Neural crest cell (in vitro differentiated cells): ENCODE measurements around the gene COQ3. TPM values are rescaled to one million over a fixed set of nuclear protein-coding genes. Genes with fewer than 3 reads are reported as not detected.

Experiments
- DNase-seq: peaks from one replicate; pipeline ENCODE4 v3.0.0; 2021; ENCODE audit warnings: low read depth, mixed read lengths, low spot score
- H3K27ac Mint-ChIP-seq: one replicate; pipeline ENCODE4 v1.8.0; 2021; ENCODE audit warnings: mild to moderate bottlenecking, mixed read lengths; ENCODE audit not compliant: unreplicated experiment
- H3K27me3 Mint-ChIP-seq: 2 replicates; pipeline ENCODE4 v1.8.0; 2021; ENCODE audit warnings: low read depth, mild to moderate bottlenecking, mixed read lengths
- H3K36me3 Mint-ChIP-seq: 2 replicates; pipeline ENCODE4 v1.8.0; 2021; ENCODE audit warnings: low read depth, mild to moderate bottlenecking, mixed read lengths
- H3K4me1 Mint-ChIP-seq: 2 replicates; pipeline ENCODE4 v1.8.0; 2021; ENCODE audit warnings: mixed read lengths
- H3K4me3 Mint-ChIP-seq: one replicate; pipeline ENCODE4 v1.8.0; 2021; ENCODE audit warnings: mild to moderate bottlenecking, mixed read lengths
- H3K9me3 Mint-ChIP-seq: 2 replicates; pipeline ENCODE4 v1.8.0; 2021; ENCODE audit warnings: mixed read lengths
- total RNA-seq: library from RNA; stranded (reverse); gene quantifications from 2 replicates; pipeline ENCODE4 v1.2.1, GENCODE V29; 2021
- TF ChIP-seq, protein P1 (sequence below): fragments of 200-600 bp; sonication (generic); conservative IDR thresholded peaks from 2 replicates; pipeline ENCODE4 v1.5.0; 2021; ENCODE audit warnings: antibody characterized with exemption, mild to moderate bottlenecking

Gene COQ3
- total RNA-seq, 1 donor from 2014 or later, result 10.9 TPM

DNA sequence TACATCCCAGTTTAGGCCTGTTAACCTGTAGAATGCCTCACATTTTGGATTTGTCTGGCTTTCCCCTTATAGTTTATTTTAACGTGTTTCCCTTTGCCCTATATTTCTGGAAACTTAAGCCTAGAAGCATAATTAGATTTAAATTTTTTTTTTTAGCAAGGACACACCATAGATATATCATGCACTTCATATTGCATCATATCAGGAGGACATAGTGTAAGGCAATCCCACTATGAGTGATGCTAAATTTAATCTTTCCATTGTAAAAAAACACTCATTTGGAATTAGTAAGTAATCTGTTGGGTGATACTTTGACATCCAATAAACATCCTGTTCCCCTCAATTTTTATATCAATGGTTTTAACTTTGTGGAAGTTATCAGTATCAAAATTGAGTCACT lies 34.2 kb downstream of the COQ3 start:
- no peaks in the 10 kb centered on the region for H3K36me3 Mint-ChIP-seq
- no peaks in the 10 kb centered on the region for H3K4me1 Mint-ChIP-seq
- no peak overlapping the region for H3K27ac Mint-ChIP-seq
- TF ChIP-seq, protein P1, sequence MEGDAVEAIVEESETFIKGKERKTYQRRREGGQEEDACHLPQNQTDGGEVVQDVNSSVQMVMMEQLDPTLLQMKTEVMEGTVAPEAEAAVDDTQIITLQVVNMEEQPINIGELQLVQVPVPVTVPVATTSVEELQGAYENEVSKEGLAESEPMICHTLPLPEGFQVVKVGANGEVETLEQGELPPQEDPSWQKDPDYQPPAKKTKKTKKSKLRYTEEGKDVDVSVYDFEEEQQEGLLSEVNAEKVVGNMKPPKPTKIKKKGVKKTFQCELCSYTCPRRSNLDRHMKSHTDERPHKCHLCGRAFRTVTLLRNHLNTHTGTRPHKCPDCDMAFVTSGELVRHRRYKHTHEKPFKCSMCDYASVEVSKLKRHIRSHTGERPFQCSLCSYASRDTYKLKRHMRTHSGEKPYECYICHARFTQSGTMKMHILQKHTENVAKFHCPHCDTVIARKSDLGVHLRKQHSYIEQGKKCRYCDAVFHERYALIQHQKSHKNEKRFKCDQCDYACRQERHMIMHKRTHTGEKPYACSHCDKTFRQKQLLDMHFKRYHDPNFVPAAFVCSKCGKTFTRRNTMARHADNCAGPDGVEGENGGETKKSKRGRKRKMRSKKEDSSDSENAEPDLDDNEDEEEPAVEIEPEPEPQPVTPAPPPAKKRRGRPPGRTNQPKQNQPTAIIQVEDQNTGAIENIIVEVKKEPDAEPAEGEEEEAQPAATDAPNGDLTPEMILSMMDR, result no peak
- DNase-seq, result no peak
- no peaks in the 10 kb centered on the region for H3K9me3 Mint-ChIP-seq
- H3K27me3 Mint-ChIP-seq, result peaks cover 23% of the 10 kb centered on the region
- no peak overlapping the region for H3K4me3 Mint-ChIP-seq

DNA sequence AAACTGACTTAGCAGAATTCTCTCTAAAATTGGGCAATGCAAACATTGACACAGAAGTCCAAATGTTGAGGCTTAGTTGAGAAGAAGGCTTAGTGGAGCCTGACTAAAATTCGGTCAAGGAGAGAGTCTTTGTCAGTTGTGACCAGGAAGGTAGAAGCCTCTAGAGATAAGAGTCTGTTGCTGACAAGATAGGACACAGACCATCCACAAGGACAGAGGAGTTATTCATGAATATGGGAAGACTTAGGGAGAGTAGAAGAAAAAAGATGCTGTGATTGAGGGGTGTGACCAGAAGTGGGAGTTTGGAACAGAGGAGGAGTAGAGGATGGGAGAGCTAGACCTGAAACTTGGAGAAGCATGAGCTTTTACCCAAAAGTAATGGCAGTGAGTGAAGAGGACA lies 37.4 kb downstream of the COQ3 start:
- TF ChIP-seq, protein P1, result no peak
- Mint-ChIP-seq H3K36me3 (no peaks in the 10 kb centered on the region), H3K4me3 (no peak overlapping the region), H3K4me1 (no peaks in the 10 kb centered on the region), H3K9me3 (no peaks in the 10 kb centered on the region), H3K27ac (no peak overlapping the region), H3K27me3 (peaks cover 34% of the 10 kb centered on the region)
- no peak for DNase-seq

DNA sequence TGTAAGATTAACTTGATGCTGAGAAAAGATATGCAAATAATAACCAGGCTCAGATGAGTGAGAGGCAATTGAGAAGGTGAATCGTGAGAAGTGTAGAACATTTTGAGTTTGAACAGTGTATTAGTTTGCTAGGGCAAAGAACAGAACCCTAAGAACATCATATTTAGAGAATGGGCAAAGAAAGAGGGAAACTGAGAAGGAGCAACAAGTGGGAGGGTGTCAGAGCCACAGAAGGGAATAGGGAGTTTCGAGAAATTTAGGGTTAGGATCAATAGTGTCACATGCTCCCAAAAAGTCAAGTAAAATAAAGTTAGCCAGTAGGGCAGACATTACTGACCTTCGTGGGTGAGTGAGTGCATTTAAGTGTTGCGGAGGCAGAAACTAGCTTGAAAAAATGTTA lies 39.0 kb downstream of the COQ3 start:
- TF ChIP-seq, protein P1, result no peak
- no peaks in the 10 kb centered on the region for H3K36me3 Mint-ChIP-seq
- peaks cover 41% of the 10 kb centered on the region for H3K27me3 Mint-ChIP-seq
- H3K27ac Mint-ChIP-seq, result no peak overlapping the region
- peaks cover 4% of the 10 kb centered on the region for H3K4me1 Mint-ChIP-seq
- no peak for DNase-seq
- no peak overlapping the region for H3K4me3 Mint-ChIP-seq
- no peaks in the 10 kb centered on the region for H3K9me3 Mint-ChIP-seq

DNA sequence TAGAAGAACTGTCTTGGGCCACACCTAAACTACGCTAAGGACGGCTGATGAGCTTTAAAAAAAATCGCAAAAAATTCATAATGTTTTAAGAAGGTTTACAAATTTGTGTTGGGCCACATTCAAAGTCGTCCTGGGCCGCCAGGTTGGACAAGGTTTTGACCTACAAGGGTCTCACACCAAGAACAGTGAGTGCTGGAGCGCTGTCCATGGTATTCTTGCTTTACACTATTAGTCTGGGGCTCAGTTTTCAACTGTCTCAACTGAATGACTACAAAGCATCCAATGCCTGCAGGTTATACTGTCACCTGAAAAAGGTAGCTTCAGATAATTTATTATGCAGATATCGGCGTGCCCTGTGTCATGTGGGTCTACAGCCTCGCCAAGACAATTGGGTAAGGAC lies 40.9 kb downstream of the COQ3 start:
- no peaks in the 10 kb centered on the region for H3K36me3 Mint-ChIP-seq

DNA sequence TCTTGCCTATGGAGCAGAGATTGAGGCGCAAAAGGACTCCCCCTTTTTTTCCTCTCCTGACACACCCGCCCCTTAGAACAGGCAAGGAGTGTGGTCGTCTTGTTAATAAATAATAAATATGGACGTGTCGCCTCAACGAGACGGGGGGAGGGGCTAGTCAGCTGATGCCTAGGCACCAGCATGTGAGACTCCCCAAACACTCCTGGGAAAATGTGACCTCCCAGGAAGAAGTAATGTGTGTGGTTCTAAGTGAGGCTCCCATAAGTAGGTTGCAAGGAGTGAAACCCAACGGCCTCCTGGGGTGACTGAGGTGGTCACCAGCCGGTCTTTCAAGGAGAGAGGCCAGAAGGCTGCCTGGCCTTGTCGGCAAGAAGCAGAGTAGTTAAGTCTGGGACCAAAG lies 43.4 kb downstream of the COQ3 start:
- no peaks in the 10 kb centered on the region for H3K36me3 Mint-ChIP-seq
- H3K4me1 Mint-ChIP-seq, result peaks cover 30% of the 10 kb centered on the region
- peak overlapping the region; percentile 81 for H3K4me3 Mint-ChIP-seq
- H3K9me3 Mint-ChIP-seq, result no peaks in the 10 kb centered on the region
- TF ChIP-seq, protein P1, result no peak
- DNase-seq, result no peak
- H3K27ac Mint-ChIP-seq, result no peak overlapping the region
- peaks cover 23% of the 10 kb centered on the region for H3K27me3 Mint-ChIP-seq

More for the DNA sequence above, 40.9 kb downstream of the COQ3 start:
- DNase-seq, result no peak
- Mint-ChIP-seq H3K4me1 (peaks cover 13% of the 10 kb centered on the region), H3K27ac (no peak overlapping the region), H3K9me3 (no peaks in the 10 kb centered on the region), H3K27me3 (peaks cover 41% of the 10 kb centered on the region), H3K4me3 (peak overlapping the region; percentile 39)
- TF ChIP-seq, protein P1, result no peak
